Ovary (tissue), 9 donors: ENCODE measurements around the gene CLK3. TPM values are rescaled to one million over a fixed set of nuclear protein-coding genes. Genes with fewer than 3 reads are reported as not detected.
"Not testable (repeated sequence)": the region's sequence is repeated elsewhere in the genome, so short reads cannot be mapped to it uniquely, and the experiment has no call there.

ENCODE experiments used
- DNase-seq, 5 donors: peaks; one replicate each; pipeline ENCODE4 v3.0.0-alpha.2; 2019 to 2020
- H3K27ac ChIP-seq, 2 donors: fragments of 200-600 bp; one replicate each; pipeline versions ENCODE4 v1.5.1 to v1.8.0; 2019 to 2022
- H3K27me3 ChIP-seq: fragments of 200-600 bp; one replicate; pipeline ENCODE4 v1.8.0; 2022
- H3K36me3 ChIP-seq: fragments of 200-600 bp; sonication (generic); one replicate; pipeline ENCODE4 v1.5.1; 2019
- H3K4me1 ChIP-seq: one replicate; pipeline ENCODE4 v1.8.1; 2013; ENCODE audit warnings: mild to moderate bottlenecking, moderate library complexity; ENCODE audit not compliant: insufficient read depth
- H3K4me3 ChIP-seq: fragments of 200-600 bp; sonication (generic); one replicate; pipeline ENCODE4 v1.5.1; 2017
- H3K9me3 ChIP-seq, 2 donors: fragments of 200-600 bp in 1 of 2; sonication (generic) in 1 of 2; one replicate each; pipeline versions ENCODE4 v1.5.1 to v1.8.1; 2013 to 2019; ENCODE audit warnings: mild to moderate bottlenecking in 1 of 2, moderate library complexity in 1 of 2
- CTCF ChIP-seq, 3 donors: fragments of 450-650 bp in 2 of 3; fragments of 200-600 bp in 1 of 3; IDR thresholded peaks; one replicate each; pipeline versions ENCODE4 v1.5.1 to v1.8.0; 2016 to 2022; ENCODE audit warnings: antibody characterized with exemption in 3 of 3, mild to moderate bottlenecking in 1 of 3
- EP300 ChIP-seq: sonication (generic); formaldehyde crosslinking; IDR thresholded peaks from one replicate; pipeline ENCODE4 v1.6.1; 2017; ENCODE audit warnings: antibody characterized with exemption
- POLR2A ChIP-seq: fragments of 450-650 bp; IDR thresholded peaks from one replicate; pipeline ENCODE4 v1.6.1; 2017; ENCODE audit warnings: antibody characterized with exemption, mild to moderate bottlenecking, moderate library complexity
- WGBS, 3 donors: extraction: QIAGEN DNeasy Blood & Tissue Kit in 1 of 3; methylation state at CpG; one replicate each; pipeline versions ENCODE4 v1.1.5 to v1.1.7; 2013 to 2017; 5-methylcytosine and 5-hydroxymethylcytosine counted together
- intact Hi-C, 4 donors: fragments of 100-400 bp; cut with DNase I; formaldehyde crosslinking; loops; one replicate each; pipeline versions ENCODE4 v1.11.0 to v1.15.1; 2022 to 2023
- polyA plus RNA-seq, 2 donors: library from polyadenylated mRNA; stranded (reverse); fragments of 200-250 nt in 1 of 2; fragments of 350-450 nt in 1 of 2; fragmentation: Illumina TruSeq in 1 of 2; extraction: RNeasy Lipid Tissue Mini Kit (QIAGEN cat#74804) in 1 of 2; gene quantifications; one replicate each; pipeline ENCODE4 v1.2.3, GENCODE V29; 2013 to 2014
- total RNA-seq, 7 donors: library from RNA; depleted of rRNA in 2 of 7; stranded (reverse); fragments of >200 nt in 2 of 7; fragmentation: NEBNext Ultra II Directional in 3 of 7; extraction: Animal tissue kit (Norgen Biotek cat#: 25700) in 3 of 7; gene quantifications; one replicate each; pipeline versions ENCODE4 v1.1.0 to v1.2.4, GENCODE V29; 2016 to 2023
- donor health status: DM: no; HTN: no; CAD: no; lungs with moderate emphysema.
- donor health status: DM: no; HTN: no; CAD: no.
- donor health status: Bipolar disorder and iron deficiency.
- donor health status: DM: yes; HTN: yes; CAD: no.
- donor health status: DM: no; HTN: no; CAD: no.
- donor health status: DM: yes; HTN: yes; CAD: no.

CLK3 gene
- total and polyA plus RNA-seq, 9 donors = 53.2 to 110 (median 67.2) TPM

- intact Hi-C loops = no loop called here
- TF ChIP-seq POLR2A = no peak
- no peak for TF ChIP-seq CTCF (IDR thresholded peaks at IDR 0.05)
- no peak for TF ChIP-seq EP300
- WGBS, 3 donors = 86 to 92% (median 92%) methylated on average over 7 of the region's 7 CpGs
- no peak overlapping the region for H3K27ac ChIP-seq
- no peak overlapping the region for H3K4me3 ChIP-seq
- no peaks in the 10 kb centered on the region for H3K9me3 ChIP-seq
- no peaks in the 10 kb centered on the region for H3K4me1 ChIP-seq
- no peak for DNase-seq
- H3K36me3 ChIP-seq = no peaks in the 10 kb centered on the region
- H3K27me3 ChIP-seq = no peaks in the 10 kb centered on the region
Measured at GRCh38 chr15:74593122-74593521, 22.5 kb upstream of the CLK3 start.

GRCh38 chr15:74594455-74594854 lies 21.2 kb upstream of the CLK3 start:
- H3K4me1 ChIP-seq = peaks cover 5% of the 10 kb centered on the region

GRCh38 chr15:74595271-74595670 lies 20.4 kb upstream of the CLK3 start:
- 94 to 96% (median 94%) methylated on average over 5 of the region's 5 CpGs for WGBS, 3 donors

More at GRCh38 chr15:74594455-74594854, 21.2 kb upstream of the CLK3 start:
- 93 to 96% (median 94%) methylated on average over 4 of the region's 4 CpGs for WGBS, 3 donors
- TF ChIP-seq CTCF (IDR thresholded peaks at IDR 0.05) (no peak), POLR2A (no peak), EP300 (no peak)
- no peak overlapping the region for H3K4me3 ChIP-seq
- no peaks in the 10 kb centered on the region for H3K9me3 ChIP-seq
- DNase-seq = no peak
- intact Hi-C loops = no loop called here
- H3K36me3 ChIP-seq = no peaks in the 10 kb centered on the region
- no peaks in the 10 kb centered on the region for H3K27me3 ChIP-seq
- H3K27ac ChIP-seq = no peak overlapping the region

GRCh38 chr15:74596736-74597135 lies 18.9 kb upstream of the CLK3 start:
- 59 to 66% (median 64%) methylated on average over 10 to 11 of the region's 11 CpGs for whole genome bisulfite sequencing, 3 donors
- H3K36me3 ChIP-seq, DNase-seq, H3K4me3 ChIP-seq, H3K27ac ChIP-seq, H3K4me1 ChIP-seq, intact Hi-C loops, H3K9me3 ChIP-seq, H3K27me3 ChIP-seq: not testable (repeated sequence)

More at GRCh38 chr15:74595271-74595670, 20.4 kb upstream of the CLK3 start:
- TF ChIP-seq EP300 (no peak), CTCF (IDR thresholded peaks at IDR 0.05) (no peak)
- no peaks in the 10 kb centered on the region for H3K27me3 ChIP-seq
- no peaks in the 10 kb centered on the region for H3K36me3 ChIP-seq
- intact Hi-C loops = no loop called here
- no peak overlapping the region for H3K4me3 ChIP-seq
- no peak overlapping the region for H3K27ac ChIP-seq
- no peak for DNase-seq
- no peaks in the 10 kb centered on the region for H3K9me3 ChIP-seq
- H3K4me1 ChIP-seq = peaks cover 6% of the 10 kb centered on the region

GRCh38 chr15:74597146-74597705 lies 18.4 kb upstream of the CLK3 start:
- 80 to 89% (median 81%) methylated on average over 13 to 16 of the region's 16 CpGs for WGBS, 3 donors
- intact Hi-C loops, H3K4me1 ChIP-seq, H3K27me3 ChIP-seq, H3K4me3 ChIP-seq, DNase-seq, H3K36me3 ChIP-seq, H3K9me3 ChIP-seq, H3K27ac ChIP-seq: not testable (repeated sequence)
